ENCODE data around the gene LYST.

- no peak for TF ChIP-seq EZH2 (IDR thresholded peaks at IDR 0.05)
- no peak for TF ChIP-seq POLR2AphosphoS5 (IDR thresholded peaks at IDR 0.05; ENCODE audit: borderline replicate concordance, low read depth, low read length)
- TF ChIP-seq FOXP2 (optimal IDR thresholded peaks at IDR 0.05; ENCODE audit: control extremely low read depth, extremely low read length, insufficient read depth), result no peak
Observed at GRCh38 chr1:235639226-235640205, 227.2 kb downstream of the LYST start.

Data from SK-N-MC (cell line).